Calu3 (cell line): Measurements from ENCODE around the gene GOLT1A. TPM values are rescaled to one million over a fixed set of nuclear protein-coding genes. Genes with fewer than 3 reads are reported as not detected.

ENCODE experiments used
- BruUV-seq: library from RNA; stranded (reverse); fragments of 400-500 nt; replicated peaks from 2 replicates; lab custom pipeline; 2021; lab: Mats Ljungman, UMichigan
- CTCF ChIA-PET: fragments of 300-600 bp; sonication (Branson Sonifier 250); formaldehyde crosslinking; loops from one replicate; lab custom pipeline; 2022; ENCODE audit warnings: antibody characterized with exemption; lab: Charles Lee
- DNase-seq: peaks from one replicate; pipeline ENCODE4 v3.0.0; 2022
- H3K27ac Mint-ChIP-seq: one replicate; pipeline ENCODE4 v1.8.0; 2022; ENCODE audit warnings: mixed read lengths; ENCODE audit not compliant: unreplicated experiment
- H3K27me3 Mint-ChIP-seq: one replicate; pipeline ENCODE4 v1.8.0; 2022; ENCODE audit warnings: mixed read lengths; ENCODE audit not compliant: unreplicated experiment
- H3K36me3 Mint-ChIP-seq: one replicate; pipeline ENCODE4 v1.8.0; 2022; ENCODE audit warnings: mild to moderate bottlenecking, moderate library complexity, mixed read lengths; ENCODE audit not compliant: insufficient read depth, unreplicated experiment
- H3K4me1 Mint-ChIP-seq: one replicate; pipeline ENCODE4 v1.8.0; 2022; ENCODE audit warnings: mild to moderate bottlenecking, low read depth, mixed read lengths; ENCODE audit not compliant: unreplicated experiment
- H3K4me3 Mint-ChIP-seq: one replicate; pipeline ENCODE4 v1.8.0; 2022; ENCODE audit warnings: mild to moderate bottlenecking, low read depth, moderate library complexity, mixed read lengths; ENCODE audit not compliant: unreplicated experiment
- H3K9me3 Mint-ChIP-seq: one replicate; pipeline ENCODE4 v1.8.0; 2022; ENCODE audit warnings: low read depth, mixed read lengths; ENCODE audit not compliant: unreplicated experiment
- CTCF ChIP-seq: fragments of 200-600 bp; IDR thresholded peaks from one replicate; pipeline ENCODE4 v1.8.0; 2022; ENCODE audit warnings: antibody characterized with exemption; ENCODE audit not compliant: unreplicated experiment
- intact Hi-C: fragments of 100-400 bp; cut with micrococcal nuclease; formaldehyde crosslinking; loops from one replicate; pipeline ENCODE4 v1.10.0; 2022; ENCODE audit not compliant: unreplicated experiment
- total RNA-seq: library from RNA; stranded (reverse); gene quantifications from 2 replicates; pipeline ENCODE4 v1.2.3, GENCODE V29; 2022

The GOLT1A gene
- total RNA-seq, 1 experiment from 2014 or later: 3.5 TPM

GRCh38 chr1:204228896-204229295, 15.1 kb upstream of the GOLT1A start:
- H3K36me3 Mint-ChIP-seq: peaks cover 34% of the 10 kb centered on the region
- no peak overlapping the region for H3K4me3 Mint-ChIP-seq
- intact Hi-C loops: no loop called here
- H3K9me3 Mint-ChIP-seq: no peaks in the 10 kb centered on the region
- BruUV-seq: no TSS peak
- CTCF ChIA-PET: interaction anchor here (0.5 kb wide), 2 partner anchors 566 to 1673 kb away, joined by 3 to 12 read pairs; no protein-coding TSS in a partner anchor
- no peak for DNase-seq
- TF ChIP-seq CTCF: no peak
- H3K4me1 Mint-ChIP-seq: no peaks in the 10 kb centered on the region
- no peaks in the 10 kb centered on the region for H3K27me3 Mint-ChIP-seq
- no peak overlapping the region for H3K27ac Mint-ChIP-seq

- DNase-seq: no peak
- no TSS peak for BruUV-seq
- Mint-ChIP-seq H3K27me3 (no peaks in the 10 kb centered on the region), H3K9me3 (no peaks in the 10 kb centered on the region), H3K27ac (no peak overlapping the region), H3K36me3 (peaks cover 34% of the 10 kb centered on the region), H3K4me3 (no peak overlapping the region), H3K4me1 (no peaks in the 10 kb centered on the region)
- no peak for TF ChIP-seq CTCF
- intact Hi-C loops: no loop called here
- CTCF ChIA-PET: interaction anchor here (0.5 kb wide), 1 partner anchor 1673 kb away, joined by 12 read pairs; no protein-coding TSS in a partner anchor
These were observed 14.4 kb upstream of the GOLT1A start for GRCh38 chr1:204227996-204228785.

GRCh38 chr1:204227351-204227750, 13.6 kb upstream of the GOLT1A start:
- Mint-ChIP-seq H3K36me3 (peaks cover 34% of the 10 kb centered on the region), H3K27me3 (no peaks in the 10 kb centered on the region), H3K9me3 (no peaks in the 10 kb centered on the region), H3K27ac (no peak overlapping the region), H3K4me1 (no peaks in the 10 kb centered on the region), H3K4me3 (no peak overlapping the region)
- no peak for DNase-seq
- TF ChIP-seq CTCF: no peak
- CTCF ChIA-PET: interaction anchor here (0.6 to 1.9 kb wide), 5 partner anchors 13 to 324 kb away, joined by 3 to 14 read pairs (median 4); partner anchors contain the start of gene GOLT1A
- no TSS peak for BruUV-seq
- intact Hi-C loops: no loop called here

GRCh38 chr1:204225841-204226735, 12.3 kb upstream of the GOLT1A start:
- Mint-ChIP-seq H3K4me1 (no peaks in the 10 kb centered on the region), H3K27me3 (no peaks in the 10 kb centered on the region), H3K27ac (no peak overlapping the region), H3K9me3 (no peaks in the 10 kb centered on the region), H3K36me3 (peaks cover 32% of the 10 kb centered on the region), H3K4me3 (no peak overlapping the region)
- CTCF ChIA-PET: interaction anchor here (0.9 to 1.9 kb wide), 6 partner anchors 12 to 355 kb away, joined by 3 to 14 read pairs (median 4); partner anchors contain the start of gene GOLT1A
- peak; percentile 71 for DNase-seq
- intact Hi-C loops: no loop called here
- TF ChIP-seq CTCF: no peak
- BruUV-seq: no TSS peak
